Measurements from ENCODE around the gene LYST.
"Not testable (repeated sequence)": the region's sequence is repeated elsewhere in the genome, so short reads cannot be mapped to it uniquely, and the experiment has no call there.

The LYST gene

GRCh38 chr1:235809688-235810397, 56.9 kb downstream of the LYST start:
- peak; percentile 19 for DNase-seq

GRCh38 chr1:235808223-235808622, 58.5 kb downstream of the LYST start:
- DNase-seq, result no peak

- no peak for DNase-seq
Observed at GRCh38 chr1:235806123-235806522, 60.6 kb downstream of the LYST start.

- DNase-seq, result no peak
Observed at GRCh38 chr1:235802573-235803346, 63.9 kb downstream of the LYST start.

- DNase-seq, result no peak
Observed at GRCh38 chr1:235799264-235799663, 67.4 kb downstream of the LYST start.

GRCh38 chr1:235791532-235792060, 75.1 kb downstream of the LYST start:
- no peak for DNase-seq

GRCh38 chr1:235790123-235790522, 76.6 kb downstream of the LYST start:
- DNase-seq, result no peak

- not testable (repeated sequence) for DNase-seq
Observed at GRCh38 chr1:235786227-235786898, 80.3 kb downstream of the LYST start.

GRCh38 chr1:235784950-235785349, 81.8 kb downstream of the LYST start:
- no peak for DNase-seq

- peak; percentile 72 for DNase-seq
Observed at GRCh38 chr1:235783148-235783776, 83.4 kb downstream of the LYST start.

GRCh38 chr1:235782601-235783000, 84.1 kb downstream of the LYST start:
- peak; percentile 38 for DNase-seq

- no peak for DNase-seq
Observed at GRCh38 chr1:235781807-235782206, 84.9 kb downstream of the LYST start.

GRCh38 chr1:235779770-235780169, 86.9 kb downstream of the LYST start:
- no peak for DNase-seq

GRCh38 chr1:235776396-235776795, 90.3 kb downstream of the LYST start:
- DNase-seq, result peak; percentile 32

GRCh38 chr1:235775246-235775860, 91.4 kb downstream of the LYST start:
- DNase-seq, result no peak

- no peak for DNase-seq
Observed at GRCh38 chr1:235767795-235768194, 98.9 kb downstream of the LYST start.

GRCh38 chr1:235766794-235767285, 99.9 kb downstream of the LYST start:
- DNase-seq, result no peak

- no peak for DNase-seq
Observed at GRCh38 chr1:235763962-235764361, 102.7 kb downstream of the LYST start.

- DNase-seq, result no peak
Observed at GRCh38 chr1:235759336-235759735, 107.4 kb downstream of the LYST start.

- no peak for DNase-seq
Observed at GRCh38 chr1:235758931-235759330, 107.8 kb downstream of the LYST start.

- no peak for DNase-seq
Observed at GRCh38 chr1:235757587-235758096, 109.1 kb downstream of the LYST start.

GRCh38 chr1:235754186-235754585, 112.5 kb downstream of the LYST start:
- DNase-seq, result not testable (repeated sequence)

Measured in fibroblast of upper back skin (primary cell).